ENCODE results near the gene PLEKHJ1. TPM values are rescaled to one million over a fixed set of nuclear protein-coding genes. Genes with fewer than 3 reads are reported as not detected.

Gene PLEKHJ1
- total and polyA plus RNA-seq, 4 donors, result 64.4 to 76.4 (median 67.3) TPM

DNA sequence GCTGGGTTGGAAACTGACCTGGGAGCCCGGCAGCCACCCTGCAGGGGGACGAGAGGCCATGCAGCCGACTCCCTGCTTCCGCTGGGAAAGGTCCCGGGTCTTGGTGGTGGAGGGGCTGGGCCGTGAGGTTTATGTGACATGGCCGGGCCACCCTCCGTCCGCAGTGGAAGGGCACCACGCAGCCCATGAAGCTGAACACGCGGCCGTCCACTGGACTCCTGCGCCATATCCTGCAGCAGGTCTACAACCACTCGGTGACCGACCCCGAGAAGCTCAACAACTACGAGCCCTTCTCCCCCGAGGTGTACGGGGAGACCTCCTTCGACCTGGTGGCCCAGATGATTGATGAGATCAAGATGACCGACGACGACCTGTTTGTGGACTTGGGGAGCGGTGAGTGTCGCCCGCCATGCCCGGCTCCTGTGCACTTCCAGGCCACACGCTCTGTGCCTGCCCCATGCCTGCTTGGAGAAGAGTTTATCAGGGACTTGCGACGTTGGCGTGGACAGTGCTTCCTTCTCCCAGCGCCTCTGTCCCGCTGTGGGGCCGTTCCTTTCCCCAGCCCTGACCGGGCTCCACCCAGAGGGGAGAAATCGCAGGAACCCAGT is 45.2 kb downstream of the PLEKHJ1 start:
- TF ChIP-seq, protein P1, sequence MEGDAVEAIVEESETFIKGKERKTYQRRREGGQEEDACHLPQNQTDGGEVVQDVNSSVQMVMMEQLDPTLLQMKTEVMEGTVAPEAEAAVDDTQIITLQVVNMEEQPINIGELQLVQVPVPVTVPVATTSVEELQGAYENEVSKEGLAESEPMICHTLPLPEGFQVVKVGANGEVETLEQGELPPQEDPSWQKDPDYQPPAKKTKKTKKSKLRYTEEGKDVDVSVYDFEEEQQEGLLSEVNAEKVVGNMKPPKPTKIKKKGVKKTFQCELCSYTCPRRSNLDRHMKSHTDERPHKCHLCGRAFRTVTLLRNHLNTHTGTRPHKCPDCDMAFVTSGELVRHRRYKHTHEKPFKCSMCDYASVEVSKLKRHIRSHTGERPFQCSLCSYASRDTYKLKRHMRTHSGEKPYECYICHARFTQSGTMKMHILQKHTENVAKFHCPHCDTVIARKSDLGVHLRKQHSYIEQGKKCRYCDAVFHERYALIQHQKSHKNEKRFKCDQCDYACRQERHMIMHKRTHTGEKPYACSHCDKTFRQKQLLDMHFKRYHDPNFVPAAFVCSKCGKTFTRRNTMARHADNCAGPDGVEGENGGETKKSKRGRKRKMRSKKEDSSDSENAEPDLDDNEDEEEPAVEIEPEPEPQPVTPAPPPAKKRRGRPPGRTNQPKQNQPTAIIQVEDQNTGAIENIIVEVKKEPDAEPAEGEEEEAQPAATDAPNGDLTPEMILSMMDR (IDR thresholded peaks at IDR 0.05; ENCODE audit: control extremely low read depth, extremely low read depth), result no peak
- Histone ChIP-seq H3K27ac (ENCODE audit: low read depth in 1 of 2, low read length in 1 of 2) (no peak overlapping the region), H3K9me3 (ENCODE audit: control insufficient read depth in 4 of 4, insufficient read depth in 3 of 4, low read length in 3 of 4) (no peaks in the 10 kb centered on the region), H3K9ac (ENCODE audit: insufficient read depth in 1 of 2, low read length in 2 of 2) (no peak overlapping the region), H3K4me1 (ENCODE audit: control insufficient read depth in 5 of 5, insufficient read depth in 5 of 5, low read length in 5 of 5) (peaks cover 5 to 18% (median 13%) of the 10 kb centered on the region in 5 donors), H3K36me3 (ENCODE audit: control insufficient read depth in 4 of 4, insufficient read depth in 4 of 4, low read length in 4 of 4) (peaks cover 0 to 69% (median 22%) of the 10 kb centered on the region in 4 donors), H3K27me3 (ENCODE audit: control insufficient read depth in 3 of 3, insufficient read depth in 3 of 3, low read length in 2 of 3) (no peaks in the 10 kb centered on the region), H3K4me3 (no peak overlapping the region)
- WGBS, 2 donors, result 94 to 98% methylated on average over 32 to 37 of the region's 37 CpGs
- DNase-seq, result no peak
- ATAC-seq (ENCODE audit: insufficient read depth, low FRiP score), result no peak

GRCh38 chr19:2189880-2190279 is 46.2 kb downstream of the PLEKHJ1 start:
- Histone ChIP-seq H3K9me3 (ENCODE audit: control insufficient read depth in 4 of 4, insufficient read depth in 3 of 4, low read length in 3 of 4) (no peaks in the 10 kb centered on the region), H3K4me3 (no peak overlapping the region), H3K9ac (ENCODE audit: insufficient read depth in 1 of 2, low read length in 2 of 2) (no peak overlapping the region), H3K27ac (ENCODE audit: low read depth in 1 of 2, low read length in 1 of 2) (no peak overlapping the region), H3K27me3 (ENCODE audit: control insufficient read depth in 3 of 3, insufficient read depth in 3 of 3, low read length in 2 of 3) (no peaks in the 10 kb centered on the region), H3K36me3 (ENCODE audit: control insufficient read depth in 4 of 4, insufficient read depth in 4 of 4, low read length in 4 of 4) (peaks cover 0 to 59% (median 18%) of the 10 kb centered on the region in 4 donors), H3K4me1 (ENCODE audit: control insufficient read depth in 5 of 5, insufficient read depth in 5 of 5, low read length in 5 of 5) (peaks cover 5 to 24% (median 15%) of the 10 kb centered on the region in 5 donors)
- DNase-seq (no peak), ATAC-seq (ENCODE audit: insufficient read depth, low FRiP score) (no peak)
- WGBS, 2 donors, result 83 to 88% methylated on average over 15 to 16 of the region's 16 CpGs
- TF ChIP-seq, protein P1 (IDR thresholded peaks at IDR 0.05; ENCODE audit: control extremely low read depth, extremely low read depth), result no peak

DNA sequence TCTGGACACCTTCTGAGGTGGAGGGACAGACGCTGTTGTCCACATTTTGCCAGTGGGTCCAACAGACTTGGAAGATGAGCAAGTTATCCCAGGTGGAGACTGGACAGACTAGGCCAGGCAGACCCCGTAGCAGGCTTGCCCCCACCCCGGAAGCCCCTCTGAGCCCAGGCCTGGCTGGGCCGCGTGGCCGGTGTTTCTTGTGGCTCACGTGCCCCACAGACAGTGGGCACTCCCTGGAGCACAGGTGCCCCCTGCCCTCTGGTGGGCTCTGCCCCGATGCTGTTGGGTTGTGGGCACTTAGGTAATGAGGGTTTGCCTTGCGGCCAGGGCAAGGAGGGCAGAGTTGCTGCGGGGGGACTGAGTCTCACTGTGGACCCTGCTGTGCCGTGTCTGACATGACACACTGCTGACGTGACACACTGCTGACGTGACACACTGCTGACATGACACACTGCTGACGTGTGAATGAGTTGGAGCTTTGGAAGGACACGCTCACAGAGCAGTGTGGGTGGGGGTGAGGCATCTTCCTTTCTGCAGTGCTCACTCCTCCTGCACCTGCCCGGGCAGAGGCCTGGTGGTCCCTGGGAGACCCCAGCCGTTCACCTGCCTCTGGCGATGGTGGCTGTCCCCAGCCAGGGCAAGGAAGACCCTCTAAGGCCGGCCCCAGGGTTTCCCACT is 47.3 kb downstream of the PLEKHJ1 start:
- H3K36me3 ChIP-seq (ENCODE audit: control insufficient read depth in 4 of 4, insufficient read depth in 4 of 4, low read length in 4 of 4), result peaks cover 0 to 53% (median 16%) of the 10 kb centered on the region in 4 donors
- H3K9ac ChIP-seq (ENCODE audit: insufficient read depth in 1 of 2, low read length in 2 of 2), result no peak overlapping the region
- DNase-seq (no peak), ATAC-seq (ENCODE audit: insufficient read depth, low FRiP score) (no peak)
- TF ChIP-seq, protein P1 (IDR thresholded peaks at IDR 0.05; ENCODE audit: control extremely low read depth, extremely low read depth), result no peak
- 92 to 94% methylated on average over 19 of the region's 19 CpGs for whole genome bisulfite sequencing, 2 donors
- H3K9me3 ChIP-seq (ENCODE audit: control insufficient read depth in 4 of 4, insufficient read depth in 3 of 4, low read length in 3 of 4), result no peaks in the 10 kb centered on the region
- peak overlapping the region in 1 of 2 donors; percentile 20 for H3K27ac ChIP-seq (ENCODE audit: low read depth in 1 of 2, low read length in 1 of 2)
- H3K4me1 ChIP-seq (ENCODE audit: control insufficient read depth in 5 of 5, insufficient read depth in 5 of 5, low read length in 5 of 5), result peaks cover 5 to 29% (median 15%) of the 10 kb centered on the region in 5 donors
- no peaks in the 10 kb centered on the region for H3K27me3 ChIP-seq (ENCODE audit: control insufficient read depth in 3 of 3, insufficient read depth in 3 of 3, low read length in 2 of 3)
- no peak overlapping the region for H3K4me3 ChIP-seq
